Naive thymus-derived CD4-positive, alpha-beta T cell (primary cell): ENCODE data around the gene CSNK2A1. TPM values are rescaled to one million over a fixed set of nuclear protein-coding genes. Genes with fewer than 3 reads are reported as not detected.
A peak's percentile ranks its signal among the peaks of the same experiment; 100 is the strongest.

Experiments
- ATAC-seq: fragments of 150-1000 bp; cut with Tn5 transposase; 2 replicates; pipeline ENCODE4 v1.10.0; 2021; ENCODE audit warnings: mild to moderate bottlenecking, moderate library complexity
- CTCF ChIA-PET: fragments of 350-600 bp; sonication (Branson Sonifier 250); formaldehyde crosslinking; loops from one replicate; lab custom pipeline; 2021; ENCODE audit warnings: antibody characterized with exemption; lab: Charles Lee
- POLR2A ChIA-PET: fragments of 350-600 bp; sonication (Branson Sonifier 250); formaldehyde crosslinking; loops from one replicate; lab custom pipeline; 2021; ENCODE audit warnings: antibody characterized with exemption, inconsistent platforms; lab: Charles Lee
- DNase-seq, 9 donors: peaks; one replicate each; pipeline versions ENCODE4 v3.0.0 to v3.0.0-alpha.2; 2020 to 2022; ENCODE audit warnings: mixed read lengths in 1 of 9
- H3K27ac ChIP-seq: one replicate; pipeline ENCODE4 v1.7.0; 2013; ENCODE audit warnings: mild to moderate bottlenecking, low read depth, low read length, moderate library complexity
- H3K27me3 ChIP-seq, 2 donors: one replicate each; pipeline ENCODE4 v1.7.0; 2013; ENCODE audit warnings: low read length in 2 of 2, mild to moderate bottlenecking in 2 of 2, moderate library complexity in 2 of 2; ENCODE audit not compliant: control insufficient read depth in 2 of 2, insufficient read depth in 2 of 2
- H3K36me3 ChIP-seq, 3 experiments: 1 replicate in 2 of 3; 2 replicates in 1 of 3; pipeline ENCODE4 v1.7.0; 2013; ENCODE audit warnings: low read length in 3 of 3, mild to moderate bottlenecking in 3 of 3, moderate library complexity in 1 of 3; ENCODE audit not compliant: insufficient read depth in 3 of 3, control insufficient read depth in 2 of 3
- H3K4me1 ChIP-seq, 2 donors: one replicate each; pipeline ENCODE4 v1.7.0; 2013; ENCODE audit warnings: low read length in 2 of 2, mild to moderate bottlenecking in 2 of 2, moderate library complexity in 1 of 2; ENCODE audit not compliant: control insufficient read depth in 2 of 2, insufficient read depth in 2 of 2
- H3K4me3 ChIP-seq: 2 replicates; pipeline ENCODE4 v1.7.0; 2013; ENCODE audit warnings: mild to moderate bottlenecking, low read length
- H3K9me3 ChIP-seq, 3 experiments: 1 replicate in 2 of 3; 2 replicates in 1 of 3; pipeline ENCODE4 v1.7.0; 2013; ENCODE audit warnings: low read length in 3 of 3; ENCODE audit not compliant: control insufficient read depth in 2 of 3
- H3K27ac Mint-ChIP-seq, 9 donors: one replicate each; pipeline ENCODE4 v1.8.0; 2020 to 2022; ENCODE audit warnings: mixed read lengths in 9 of 9, mild to moderate bottlenecking in 8 of 9, moderate library complexity in 5 of 9, inconsistent platforms in 2 of 9
- H3K27me3 Mint-ChIP-seq, 5 donors: one replicate each; pipeline ENCODE4 v1.8.0; 2021 to 2022; ENCODE audit warnings: mixed read lengths in 5 of 5, mild to moderate bottlenecking in 1 of 5
- H3K36me3 Mint-ChIP-seq, 5 donors: one replicate each; pipeline ENCODE4 v1.8.0; 2020 to 2022; ENCODE audit warnings: mixed read lengths in 5 of 5, mild to moderate bottlenecking in 3 of 5, inconsistent platforms in 1 of 5
- H3K4me1 Mint-ChIP-seq, 7 donors: one replicate each; pipeline ENCODE4 v1.8.0; 2020 to 2022; ENCODE audit warnings: mixed read lengths in 7 of 7, mild to moderate bottlenecking in 3 of 7, inconsistent platforms in 1 of 7
- H3K4me3 Mint-ChIP-seq, 10 donors: one replicate each; pipeline ENCODE4 v1.8.0; 2020 to 2022; ENCODE audit warnings: mild to moderate bottlenecking in 10 of 10, mixed read lengths in 10 of 10, moderate library complexity in 6 of 10, inconsistent platforms in 2 of 10
- H3K9me3 Mint-ChIP-seq, 11 donors: one replicate each; pipeline ENCODE4 v1.8.0; 2020 to 2022; ENCODE audit warnings: mixed read lengths in 11 of 11, mild to moderate bottlenecking in 4 of 11, inconsistent platforms in 1 of 11, moderate library complexity in 1 of 11
- intact Hi-C, 2 donors: fragments of 100-400 bp; cut with micrococcal nuclease; formaldehyde crosslinking; loops; one replicate each; pipeline ENCODE4 v1.15.1; 2023
- polyA plus RNA-seq, 2 donors: library from polyadenylated mRNA; unstranded; fragments of 300-500 nt; fragmentation: Illumina TruSeq; gene quantifications; one replicate each; pipeline ENCODE4 v1.2.3, GENCODE V29; 2021
- total RNA-seq, 6 experiments: library from RNA in 5 of 6; stranded (reverse) in 5 of 6; gene quantifications; 1 replicate in 5 of 6; 2 replicates in 1 of 6; pipeline ENCODE4 v1.2.3 and lab custom pipeline; 2021 to 2026

CSNK2A1 gene
- total and polyA plus RNA-seq, 7 experiments from 2014 or later: 47.3 to 117 (median 74.5) TPM

DNA sequence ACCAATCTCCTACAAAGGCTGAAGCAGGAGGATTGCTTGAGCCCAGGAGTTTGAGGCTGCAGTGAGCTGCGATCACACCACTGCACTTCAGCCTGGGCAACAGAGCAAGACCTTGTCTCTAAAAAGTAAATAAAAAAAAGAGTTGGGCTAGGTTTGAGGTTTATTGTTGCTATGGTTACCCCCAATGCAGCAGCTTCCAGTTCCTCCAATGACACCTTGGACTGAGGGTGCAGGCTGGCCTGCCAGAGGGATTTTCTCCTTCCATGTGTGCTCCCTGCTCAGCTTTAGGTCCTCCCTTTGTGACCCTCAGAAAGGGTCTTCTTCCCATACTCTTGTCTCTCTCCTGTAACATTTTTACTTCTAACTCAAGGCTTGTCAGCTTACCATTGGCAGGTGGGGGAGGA lies 70.7 kb downstream of the CSNK2A1 start:
- Histone ChIP-seq H3K36me3 (peaks cover 0 to 3% (median 0%) of the 10 kb centered on the region in 3 experiments), H3K9me3 (no peaks in the 10 kb centered on the region), H3K4me1 (no peaks in the 10 kb centered on the region), H3K4me3 (no peak overlapping the region), H3K27ac (no peak overlapping the region), H3K27me3 (no peaks in the 10 kb centered on the region)
- peaks cover 0 to 10% (median 8%) of the 10 kb centered on the region in 5 donors for H3K27me3 Mint-ChIP-seq
- H3K4me1 Mint-ChIP-seq: peaks cover 0 to 4% (median 3%) of the 10 kb centered on the region in 7 donors
- intact Hi-C loops: no loop called here
- no peak overlapping the region for H3K27ac Mint-ChIP-seq
- H3K4me3 Mint-ChIP-seq: no peak overlapping the region
- H3K36me3 Mint-ChIP-seq: peaks cover 0 to 24% (median 0%) of the 10 kb centered on the region in 5 donors
- POLR2A ChIA-PET: no interaction called here
- no peak for ATAC-seq
- H3K9me3 Mint-ChIP-seq: peaks cover 0 to 29% (median 0%) of the 10 kb centered on the region in 11 donors
- DNase-seq: no peak
- CTCF ChIA-PET: interaction anchor here (0.6 kb wide), 1 partner anchor 189 kb away, joined by 3 read pairs; no protein-coding TSS in a partner anchor

- H3K4me1 Mint-ChIP-seq: peaks cover 0 to 4% (median 3%) of the 10 kb centered on the region in 7 donors
- ChIA-PET POLR2A (no interaction called here), CTCF (interaction anchor here (0.6 kb wide), 1 partner anchor 188 kb away, joined by 3 read pairs; no protein-coding TSS in a partner anchor)
- Histone ChIP-seq H3K27me3 (no peaks in the 10 kb centered on the region), H3K4me1 (no peaks in the 10 kb centered on the region), H3K36me3 (peaks cover 0 to 3% (median 0%) of the 10 kb centered on the region in 3 experiments), H3K4me3 (no peak overlapping the region), H3K9me3 (no peaks in the 10 kb centered on the region), H3K27ac (no peak overlapping the region)
- peaks cover 0 to 34% (median 2%) of the 10 kb centered on the region in 11 donors for H3K9me3 Mint-ChIP-seq
- ATAC-seq: no peak
- intact Hi-C loops: no loop called here
- H3K4me3 Mint-ChIP-seq: no peak overlapping the region
- no peak for DNase-seq
- peaks cover 0 to 13% (median 8%) of the 10 kb centered on the region in 5 donors for H3K27me3 Mint-ChIP-seq
- H3K36me3 Mint-ChIP-seq: peaks cover 0 to 26% (median 3%) of the 10 kb centered on the region in 5 donors
- H3K27ac Mint-ChIP-seq: peak overlapping the region in 1 of 9 donors; percentile 56
These were observed 71.3 kb downstream of the CSNK2A1 start for GRCh38 chr20:472137-472846.

- ATAC-seq (no peak), DNase-seq (no peak)
- Mint-ChIP-seq H3K36me3 (peaks cover 0 to 26% (median 4%) of the 10 kb centered on the region in 5 donors), H3K4me3 (no peak overlapping the region), H3K4me1 (peaks cover 0 to 4% (median 2%) of the 10 kb centered on the region in 7 donors), H3K9me3 (peaks cover 0 to 37% (median 3%) of the 10 kb centered on the region in 11 donors), H3K27me3 (peaks cover 0 to 14% (median 8%) of the 10 kb centered on the region in 5 donors), H3K27ac (no peak overlapping the region)
- Histone ChIP-seq H3K36me3 (peaks cover 0 to 3% (median 0%) of the 10 kb centered on the region in 3 experiments), H3K27ac (no peak overlapping the region), H3K9me3 (no peaks in the 10 kb centered on the region), H3K4me1 (no peaks in the 10 kb centered on the region), H3K27me3 (no peaks in the 10 kb centered on the region), H3K4me3 (no peak overlapping the region)
- ChIA-PET CTCF (no interaction called here), POLR2A (no interaction called here)
- intact Hi-C loops: no loop called here
These were observed 73.7 kb downstream of the CSNK2A1 start for GRCh38 chr20:469746-470490.

GRCh38 chr20:467755-468154 lies 75.8 kb downstream of the CSNK2A1 start:
- no peak overlapping the region for H3K4me3 ChIP-seq
- Mint-ChIP-seq H3K9me3 (peaks cover 0 to 37% (median 3%) of the 10 kb centered on the region in 11 donors), H3K4me1 (peaks cover 5 to 10% (median 9%) of the 10 kb centered on the region in 7 donors), H3K36me3 (peaks cover 0 to 18% (median 4%) of the 10 kb centered on the region in 5 donors), H3K27ac (no peak overlapping the region), H3K4me3 (no peak overlapping the region), H3K27me3 (peaks cover 0 to 14% (median 8%) of the 10 kb centered on the region in 5 donors)
- ATAC-seq (no peak), DNase-seq (no peak)
- H3K27ac ChIP-seq: no peak overlapping the region
- H3K4me1 ChIP-seq: peaks cover 5% of the 10 kb centered on the region in 2 donors
- POLR2A ChIA-PET: interaction anchor here (0.7 kb wide), 1 partner anchor 101 kb away, joined by 3 read pairs; no protein-coding TSS in a partner anchor
- no peaks in the 10 kb centered on the region for H3K27me3 ChIP-seq
- no peaks in the 10 kb centered on the region for H3K36me3 ChIP-seq
- intact Hi-C loops: no loop called here
- CTCF ChIA-PET: no interaction called here
- no peaks in the 10 kb centered on the region for H3K9me3 ChIP-seq

- Mint-ChIP-seq H3K4me1 (peaks cover 31 to 55% (median 49%) of the 10 kb centered on the region in 7 donors), H3K27ac (peak within 1 kb of the TSS; percentile 90 to 98 (median 95)), H3K4me3 (peak within 1 kb of the TSS; percentile 90 to 100 (median 97)), H3K36me3 (peaks cover 2 to 7% (median 5%) of the 10 kb centered on the region in 5 donors), H3K9me3 (peaks cover 0 to 4% (median 0%) of the 10 kb centered on the region in 11 donors), H3K27me3 (peaks cover 0 to 2% (median 0%) of the 10 kb centered on the region in 5 donors)
- peaks cover 0 to 4% (median 0%) of the 10 kb centered on the region in 3 experiments for H3K36me3 ChIP-seq
- POLR2A ChIA-PET: interaction anchor here (0.9 to 2.3 kb wide), 5 partner anchors 12 to 81 kb away, joined by 3 to 16 read pairs (median 5); partner anchors contain the start of gene CSNK2A1
- peaks cover 26 to 33% of the 10 kb centered on the region in 2 donors for H3K4me1 ChIP-seq
- intact Hi-C loops: loop anchor here (1.0 to 5.0 kb wide), 12 partner anchors 17 to 370 kb away; partner anchors contain the start of genes CSNK2A1 (in 2 of the 2), FAM110A (in 1 of the 2), RBCK1 (in 1 of the 2) and TRIB3 (in 1 of the 2)
- H3K4me3 ChIP-seq: peak within 1 kb of the TSS; percentile 71
- no peaks in the 10 kb centered on the region for H3K9me3 ChIP-seq
- CTCF ChIA-PET: interaction anchor here (0.6 to 1.3 kb wide), 3 partner anchors 15 to 53 kb away, joined by 3 to 5 read pairs (median 3); no protein-coding TSS in a partner anchor
- H3K27me3 ChIP-seq: no peaks in the 10 kb centered on the region
- DNase-seq (peak; percentile 81 to 92 (median 89)), ATAC-seq (peak; percentile 99)
- peak within 1 kb of the TSS; percentile 85 for H3K27ac ChIP-seq
These were observed 81.2 kb downstream of the CSNK2A1 start, which contains the start of gene TBC1D20 for GRCh38 chr20:462199-462991. Gene TBC1D20, minus strand, starts transcription at chr20:462533. Its CDS starts 128 bp downstream, at chr20:462405.
